Uterus (tissue), 2 donors: Measurements from ENCODE around the gene PSMD13.

Source experiments
- CTCF ChIP-seq, 4 experiments: fragments of 200-600 bp in 2 of 4; fragments of 450-650 bp in 2 of 4; sonication (generic) in 2 of 4; IDR thresholded peaks; one replicate each; pipeline ENCODE4 v1.5.1; 2016 to 2019; ENCODE audit warnings: antibody characterized with exemption in 4 of 4, mild to moderate bottlenecking in 2 of 4, moderate library complexity in 1 of 4
- POLR2A ChIP-seq, 2 donors: fragments of 450-650 bp; IDR thresholded peaks; one replicate each; pipeline ENCODE4 v1.6.1; 2016; ENCODE audit warnings: antibody characterized with exemption in 2 of 2, mild to moderate bottlenecking in 1 of 2, moderate library complexity in 1 of 2

- TF ChIP-seq CTCF (IDR thresholded peaks at IDR 0.05): no peak
- no peak for TF ChIP-seq POLR2A (IDR thresholded peaks at IDR 0.05)
Observed at GRCh38 chr11:257766-258493, 21.2 kb downstream of the PSMD13 start.
